T-helper 9 cell (primary cell): ENCODE results near the gene GET3.
A peak's percentile ranks its signal among the peaks of the same experiment; 100 is the strongest.
"Not testable (repeated sequence)": the region's sequence is repeated elsewhere in the genome, so short reads cannot be mapped to it uniquely, and the experiment has no call there.

ENCODE experiments used
- DNase-seq: peaks from one replicate; pipeline ENCODE4 v3.0.0-alpha.2; 2020
- total RNA-seq, 2 donors: gene quantifications; one replicate each; lab custom pipeline; 2026; lab: John Stamatoyannopoulos, UW

GET3 gene
- 23.7 to 53.9 reads per million in 2 donors for total RNA-seq

DNA sequence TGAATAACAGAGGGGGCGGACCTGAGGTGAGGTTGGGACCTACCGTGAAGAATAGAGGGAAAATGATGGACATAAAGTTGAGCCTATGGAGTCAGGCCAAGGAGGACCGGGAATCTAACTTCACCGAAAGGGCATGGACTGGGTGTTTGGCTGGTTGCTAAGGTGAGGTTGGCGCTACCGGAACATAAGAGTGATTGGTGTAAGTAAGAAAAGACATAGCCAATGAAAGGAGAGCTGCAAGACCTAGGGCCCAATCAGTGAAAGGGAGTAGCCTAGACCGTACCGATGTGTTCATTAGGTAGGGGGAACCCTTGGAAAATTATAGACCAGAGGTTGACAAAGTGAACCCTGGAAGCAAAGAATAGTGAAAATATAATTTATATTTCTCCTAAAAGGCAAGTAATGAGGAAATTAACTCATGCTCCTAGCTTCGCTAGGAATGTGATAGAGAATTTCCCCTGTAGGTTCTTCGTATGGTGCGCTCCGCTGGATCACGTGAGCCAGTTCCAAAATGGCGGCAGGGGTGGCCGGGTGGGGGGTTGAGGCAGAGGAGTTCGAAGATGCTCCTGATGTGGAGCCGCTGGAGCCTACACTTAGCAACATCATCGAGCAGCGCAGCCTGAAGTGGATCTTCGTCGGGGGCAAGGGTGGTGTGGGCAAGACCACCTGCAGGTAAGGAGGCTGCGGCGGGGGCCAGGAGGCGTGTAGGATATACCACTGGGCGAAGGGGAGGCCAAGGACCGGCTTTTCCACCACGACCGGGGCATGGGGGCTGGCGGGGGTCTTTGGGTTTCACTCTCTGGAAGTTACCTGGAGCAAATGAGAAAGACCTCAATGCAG is at the start of gene GET3:
Gene GET3 (plus strand): TSS at position 503 of the 840 bp plus-strand sequence. CDS start 9 bp downstream, at position 512.
- peak; percentile 70 for DNase-seq

GRCh38 chr19:12689012-12689411 is 48.3 kb upstream of the GET3 start:
- no peak for DNase-seq

DNA sequence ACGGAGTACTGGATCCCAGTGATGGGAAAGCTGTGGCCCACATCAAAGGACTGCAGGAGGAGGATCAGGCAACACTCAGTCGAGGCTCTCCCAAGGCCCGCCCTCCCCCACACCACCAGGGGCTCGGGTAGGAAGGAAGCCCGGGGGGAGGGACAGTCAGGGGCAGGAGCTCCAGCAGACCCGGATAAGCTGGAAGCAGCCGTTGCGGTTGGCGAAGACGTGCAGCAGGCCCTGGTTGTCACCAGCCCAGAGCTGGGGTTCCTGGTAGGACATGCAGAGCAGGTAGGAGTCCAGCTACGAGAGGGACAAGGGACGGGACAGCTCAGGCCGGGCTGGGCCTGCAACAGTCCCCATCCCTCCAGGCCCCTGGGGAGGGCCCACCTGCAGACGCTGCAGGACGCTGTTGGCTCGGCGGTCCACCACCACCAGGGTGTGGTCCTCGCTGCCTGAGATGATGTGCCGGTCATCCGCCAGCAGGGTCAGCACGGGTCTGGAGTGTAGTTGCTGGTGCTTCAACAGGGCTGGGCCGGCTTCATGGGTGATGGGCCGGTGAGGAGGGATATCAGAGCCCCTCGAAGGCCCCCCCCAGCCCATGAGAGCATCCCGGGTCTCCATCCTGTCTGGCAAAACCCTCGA is 47.6 kb upstream of the GET3 start:
- DNase-seq, result no peak

- no peak for DNase-seq
Measured at GRCh38 chr19:12692960-12693359, 44.3 kb upstream of the GET3 start.

DNA sequence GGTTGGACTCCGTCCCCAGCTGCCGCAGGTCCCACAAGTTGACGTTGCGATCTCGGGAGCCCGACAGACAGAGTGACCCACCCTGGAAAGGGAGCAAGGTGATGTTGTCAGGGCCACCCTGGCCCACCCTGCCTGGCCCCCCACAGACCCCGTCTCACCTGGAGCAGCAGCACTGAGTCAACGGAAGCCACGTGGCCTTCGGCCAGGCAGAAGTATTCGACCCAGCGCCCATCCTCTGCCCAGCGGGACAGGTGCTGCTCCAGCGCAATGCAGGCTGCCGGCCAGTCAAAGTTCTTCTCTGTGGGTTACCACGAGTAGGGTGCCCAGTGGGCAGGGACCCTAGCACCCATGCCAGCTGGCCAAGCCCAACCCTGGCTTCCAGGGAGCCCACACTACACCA is 42.7 kb upstream of the GET3 start:
- no peak for DNase-seq

GRCh38 chr19:12695096-12695495 is 42.2 kb upstream of the GET3 start:
- DNase-seq, result no peak

- DNase-seq, result no peak
Measured at GRCh38 chr19:12695514-12695913, 41.8 kb upstream of the GET3 start.

DNA sequence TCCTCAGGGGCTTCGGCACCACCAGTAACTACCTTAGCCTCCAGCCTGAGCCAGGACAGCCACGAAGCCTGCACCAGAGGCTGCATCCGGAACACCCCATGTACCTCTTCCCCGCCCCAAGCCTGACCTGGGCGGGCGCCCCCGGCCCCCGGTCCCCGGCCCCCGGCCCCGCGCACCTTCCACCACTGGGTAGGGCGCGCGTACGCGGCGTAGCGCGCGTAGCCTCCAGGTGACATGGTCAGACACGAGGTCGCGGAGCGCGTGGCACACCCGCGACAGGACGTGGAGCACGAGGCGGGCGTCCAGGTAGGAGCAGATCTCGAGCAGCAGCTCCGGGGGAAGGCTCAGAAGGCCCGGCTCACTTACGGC is 41.3 kb upstream of the GET3 start:
- no peak for DNase-seq

GRCh38 chr19:12696366-12697335 is 40.6 kb upstream of the GET3 start, which contains the start of gene FBXW9:
TSS of gene FBXW9 (minus strand) at chr19:12696631. CDS start at chr19:12696581, 50 bp downstream.
- DNase-seq, result peak; percentile 99

DNA sequence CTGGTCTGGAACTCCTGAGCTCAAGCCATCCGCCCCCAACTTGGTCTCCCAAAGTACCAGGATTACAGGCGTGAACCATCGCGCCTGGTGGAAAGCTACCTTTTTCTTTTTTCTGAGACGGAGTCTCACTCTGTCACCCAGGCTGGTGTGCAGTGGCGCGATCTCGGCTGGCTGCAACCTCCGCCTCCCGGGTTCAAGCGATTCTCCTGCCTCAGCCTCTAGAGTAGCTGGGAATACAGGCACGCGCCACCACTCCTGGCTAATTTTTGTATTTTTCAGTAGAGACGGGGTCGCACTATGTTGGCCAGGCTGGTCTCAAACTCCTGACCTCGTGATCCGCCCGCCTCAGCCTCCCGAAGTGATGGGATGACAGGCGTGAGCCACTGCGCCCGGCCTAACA is 39.9 kb upstream of the GET3 start:
- DNase-seq, result not testable (repeated sequence)

DNA sequence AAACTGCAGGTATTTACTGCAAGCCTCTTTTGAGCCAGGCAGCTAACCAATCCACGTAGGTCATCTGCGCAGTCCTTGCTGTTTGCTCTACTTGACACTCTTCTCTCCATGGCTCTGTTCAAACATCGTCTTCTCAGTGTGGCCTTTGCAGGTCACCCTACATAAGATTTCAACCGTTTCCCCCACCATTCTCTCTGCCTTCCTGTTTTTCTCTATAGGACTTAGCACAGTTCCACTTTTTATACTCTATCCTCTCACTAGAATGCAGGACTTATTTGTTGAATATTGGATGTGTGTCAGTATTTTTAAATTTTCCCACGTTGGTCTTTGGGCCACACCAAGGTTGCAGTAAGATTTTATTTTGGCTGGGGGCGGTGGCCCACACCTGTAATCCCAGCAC is 39.2 kb upstream of the GET3 start:
- DNase-seq, result no peak

- DNase-seq, result no peak
Measured at GRCh38 chr19:12701596-12702282, 35.6 kb upstream of the GET3 start.

DNA sequence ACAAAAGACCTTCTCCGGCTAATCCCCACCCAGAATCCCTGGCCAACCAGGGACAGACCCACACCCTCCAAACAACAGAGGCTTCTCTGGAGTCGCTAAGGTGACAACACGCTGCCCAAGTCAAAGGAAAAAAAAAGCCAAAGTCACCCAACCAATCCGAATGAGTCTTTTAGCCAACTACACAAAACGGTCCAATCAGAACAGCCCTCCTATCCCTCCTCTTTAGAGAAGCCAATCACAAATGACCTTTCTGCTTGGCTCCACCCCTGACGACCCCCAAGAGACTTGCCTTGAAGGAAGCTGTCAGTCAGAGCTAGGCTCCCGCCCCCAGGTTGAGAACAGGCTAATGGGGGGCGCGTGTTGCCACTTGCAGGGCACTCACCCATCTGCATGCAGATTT is 34.3 kb upstream of the GET3 start:
- DNase-seq, result no peak

GRCh38 chr19:12705169-12705568 is 32.1 kb upstream of the GET3 start:
- DNase-seq, result no peak

DNA sequence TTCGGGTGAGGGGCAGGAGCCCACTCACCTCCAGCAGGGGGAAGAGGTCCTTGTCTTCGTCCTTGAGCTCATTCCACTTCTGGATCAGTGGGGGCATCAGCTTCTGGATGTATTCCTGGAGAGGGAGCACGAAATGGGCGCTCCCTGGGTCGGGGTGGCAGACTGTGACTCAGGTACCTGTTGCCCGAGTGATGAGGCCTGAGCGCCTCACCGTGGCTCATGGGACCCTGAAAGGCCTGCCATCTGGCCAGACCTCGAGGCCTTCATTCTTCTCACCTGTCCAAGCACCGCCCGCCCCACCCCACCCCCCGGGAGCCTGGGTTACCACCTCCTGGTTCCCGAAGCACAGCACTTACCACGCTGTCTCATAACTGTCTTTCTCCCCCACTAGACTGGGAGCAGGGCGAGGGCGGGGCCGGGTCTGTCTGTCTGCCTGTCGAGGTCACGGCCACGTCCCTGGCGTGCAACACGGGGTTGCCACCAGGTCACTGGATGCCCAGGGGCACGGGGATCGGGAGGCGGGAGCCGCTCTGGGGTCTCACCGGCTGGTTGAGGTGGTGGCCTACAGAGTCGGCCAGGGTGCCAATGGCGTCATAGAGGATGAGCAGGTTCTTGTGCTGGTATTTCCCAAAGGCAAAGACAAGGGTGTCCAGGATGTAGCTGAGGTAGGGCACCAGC is 31.5 kb upstream of the GET3 start:
- no peak for DNase-seq

DNA sequence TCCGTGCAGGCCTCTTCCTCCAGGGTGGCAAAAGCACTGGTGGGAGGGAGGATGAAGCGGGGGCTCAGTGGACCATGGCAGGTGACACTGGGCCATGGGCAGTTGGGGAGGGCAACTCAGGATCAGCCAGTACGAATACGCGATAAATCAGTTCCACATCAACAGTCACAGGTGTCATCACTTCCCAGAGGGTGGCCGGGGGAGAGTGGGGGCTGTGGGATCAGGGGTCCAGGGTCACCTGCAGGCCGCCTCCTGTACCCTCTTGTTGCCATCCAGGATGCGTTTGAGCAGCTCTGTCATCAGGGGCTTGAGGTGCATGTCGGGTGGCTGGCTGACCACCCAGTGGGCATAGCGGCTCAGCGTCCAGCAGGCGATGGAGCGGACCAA is 31.0 kb upstream of the GET3 start:
- no peak for DNase-seq

DNA sequence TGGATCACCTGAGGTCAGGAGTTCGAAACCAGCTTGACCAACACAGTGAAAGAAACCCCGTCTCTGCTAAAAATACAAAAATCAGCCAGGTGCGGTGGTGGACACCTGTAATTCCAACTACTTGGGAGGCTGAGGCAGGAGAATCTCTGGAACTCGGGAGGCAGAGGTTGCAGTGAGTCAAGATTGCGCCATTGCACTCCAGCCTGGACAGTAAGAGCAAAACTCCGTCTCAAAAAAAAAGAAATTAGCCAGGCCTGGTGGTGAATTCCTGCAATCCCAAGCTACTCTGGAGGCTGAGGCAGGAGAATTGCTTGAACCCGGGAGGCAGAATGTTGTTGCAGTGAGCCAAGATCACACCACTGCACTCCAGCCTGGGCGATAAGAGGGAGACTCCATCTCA is 28.7 kb upstream of the GET3 start:
- no peak for DNase-seq

GRCh38 chr19:12711187-12711586 is 26.1 kb upstream of the GET3 start:
- no peak for DNase-seq

- not testable (repeated sequence) for DNase-seq
Measured at GRCh38 chr19:12712077-12712476, 25.2 kb upstream of the GET3 start.

DNA sequence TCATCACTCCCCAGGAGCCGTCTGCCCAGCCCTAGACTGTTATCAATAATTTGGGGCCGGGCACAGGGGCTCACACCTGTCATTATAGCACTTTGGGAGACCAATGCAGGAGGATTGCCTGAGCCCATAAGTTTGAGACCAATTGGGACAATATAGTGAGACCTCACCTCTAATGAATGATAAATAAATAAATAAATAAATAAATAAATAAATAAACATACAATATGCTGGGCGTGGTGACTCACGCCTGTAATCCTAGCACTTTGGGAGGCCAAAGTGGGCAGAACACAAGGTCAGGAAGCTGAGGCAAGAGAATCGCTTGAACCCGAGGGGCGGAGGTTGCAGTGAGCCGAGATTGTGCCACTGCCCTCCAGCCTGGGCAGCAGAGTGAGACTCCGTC is 24.0 kb upstream of the GET3 start:
- not testable (repeated sequence) for DNase-seq

DNA sequence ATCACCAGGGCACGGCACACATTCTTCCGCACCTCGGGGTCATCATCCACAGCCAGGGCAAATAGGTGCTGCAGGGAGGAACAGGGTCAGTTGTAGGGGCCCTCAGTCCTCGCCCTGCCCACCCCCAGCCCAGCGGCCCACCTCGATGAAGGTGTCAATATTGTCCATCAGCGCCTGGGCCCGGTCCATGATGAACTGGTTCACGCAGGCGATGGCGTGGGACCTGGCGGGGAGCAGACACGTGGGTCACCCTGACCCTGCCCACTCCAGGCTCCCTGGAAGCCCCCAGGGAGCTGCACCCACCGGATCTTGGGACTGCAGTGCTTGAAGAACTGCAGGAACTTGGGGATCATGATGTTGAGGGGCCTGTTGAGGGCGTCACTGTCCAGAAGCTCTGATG is 22.2 kb upstream of the GET3 start:
- no peak for DNase-seq

DNA sequence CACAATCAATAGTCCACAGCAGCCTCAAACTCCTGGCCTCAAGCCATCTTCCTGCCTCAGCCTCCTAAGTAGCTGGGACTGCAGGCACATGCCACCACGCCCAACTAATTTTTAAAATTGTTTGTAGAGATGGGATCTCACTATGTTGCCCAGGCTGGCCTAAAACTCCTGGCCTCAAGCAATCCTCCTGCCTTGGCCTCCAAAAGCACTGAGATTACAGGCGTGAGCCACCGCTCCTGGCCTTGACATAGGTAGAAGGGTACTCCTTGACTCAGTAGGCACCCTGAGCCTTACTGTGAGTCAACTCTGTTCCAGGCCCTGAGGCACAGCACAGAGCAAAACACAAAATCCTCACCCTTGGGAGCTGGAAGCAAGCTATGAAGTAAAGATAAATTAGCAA is 21.4 kb upstream of the GET3 start:
- no peak for DNase-seq
